GM19463 (cell line): ENCODE measurements around the gene KIF18B.

Source experiments
- ATAC-seq: cut with Tn5 transposase; IDR thresholded peaks from one replicate; pipeline ENCODE4 v1.9.1; 2021; ENCODE audit warnings: mild to moderate bottlenecking, moderate library complexity; ENCODE audit not compliant: unreplicated experiment

KIF18B gene

DNA sequence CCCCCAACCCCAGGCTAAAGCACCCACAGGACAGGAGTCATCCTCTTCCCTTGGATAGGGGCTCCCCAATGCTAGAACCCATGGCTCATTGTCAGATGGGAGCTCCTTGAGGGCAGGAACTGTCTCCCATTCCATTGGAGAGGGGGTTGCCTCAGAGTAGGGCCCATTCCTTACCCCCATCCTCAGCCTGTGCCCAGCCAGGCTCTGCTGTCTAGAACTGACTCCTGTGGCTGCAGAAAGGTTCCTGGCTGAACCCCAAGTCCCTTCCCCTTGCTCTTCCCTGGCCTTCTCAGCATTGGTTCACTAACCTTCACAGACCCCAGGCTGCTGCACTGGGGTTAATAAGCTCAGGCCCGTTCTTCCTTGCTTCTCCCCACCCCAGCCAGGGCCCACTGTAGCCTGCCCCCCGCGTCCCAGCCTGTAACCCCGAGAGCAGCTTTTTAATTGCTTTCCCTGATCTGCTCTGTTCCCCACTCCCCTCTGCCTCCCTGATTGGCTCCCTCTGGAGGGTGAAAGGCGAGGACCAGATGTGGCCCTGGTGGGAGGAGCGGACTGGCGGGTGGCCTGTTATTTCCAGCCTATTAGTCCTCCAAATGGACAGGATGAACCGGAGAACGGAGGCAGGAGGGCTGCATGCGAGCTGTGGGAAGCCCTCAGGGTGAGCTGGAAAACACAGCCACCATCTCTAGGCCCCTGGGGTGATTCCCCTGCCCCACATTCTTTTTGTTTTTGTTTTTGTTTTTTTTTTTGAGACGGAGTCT lies 26.3 kb downstream of the KIF18B start:
- ATAC-seq: no peak

DNA sequence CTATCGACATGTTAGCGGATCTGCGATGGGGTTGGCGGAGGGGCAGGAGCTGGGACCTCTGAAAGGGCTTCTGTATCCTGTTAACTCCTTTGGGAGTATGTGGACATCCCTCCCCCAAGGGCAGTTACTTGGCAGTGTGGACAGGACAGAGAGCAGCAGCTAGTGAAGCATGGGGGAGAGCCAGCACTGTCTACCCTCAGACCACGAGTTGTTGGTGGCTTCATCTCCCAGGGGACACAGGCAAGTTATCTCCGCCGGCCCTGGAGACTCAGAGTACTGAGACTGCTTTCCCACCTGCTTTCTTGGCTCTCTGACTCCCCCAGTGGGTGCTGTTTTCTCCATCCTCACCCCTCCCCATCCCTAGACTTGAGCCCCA lies 27.0 kb downstream of the KIF18B start:
- no peak for ATAC-seq

DNA sequence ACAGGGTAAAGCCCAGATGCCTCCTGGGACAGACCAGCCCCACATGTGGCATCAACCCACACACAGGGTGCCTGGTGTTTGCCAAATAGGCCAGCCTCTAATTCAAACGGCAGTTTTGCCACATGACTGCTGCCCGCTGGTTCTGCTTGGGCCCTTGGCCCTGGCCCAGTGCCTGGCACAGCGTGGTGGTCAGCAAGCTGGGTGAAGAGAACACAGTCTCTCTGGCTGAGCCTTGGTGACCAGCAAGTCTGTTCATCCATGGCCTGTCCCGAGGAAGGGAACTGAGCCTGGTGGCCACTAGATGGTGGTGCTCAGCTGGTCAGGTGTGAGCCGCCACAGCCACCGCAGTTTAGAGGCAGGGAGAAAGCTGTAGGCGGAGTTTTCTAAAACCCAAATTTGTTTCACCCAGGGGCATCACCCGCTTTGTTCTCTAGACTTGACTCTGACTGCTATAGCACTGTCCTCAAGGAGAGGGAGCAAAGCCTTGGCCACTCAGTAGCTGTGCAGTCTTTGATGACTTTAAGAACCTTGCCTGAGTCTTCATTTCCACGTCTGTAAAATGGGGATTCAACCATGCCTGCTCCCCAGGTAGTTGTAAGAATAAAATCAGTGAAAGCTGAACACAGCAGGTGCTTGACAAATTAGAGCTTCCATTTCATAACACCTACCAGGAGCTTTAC lies 27.5 kb downstream of the KIF18B start:
- ATAC-seq: peak; percentile 84

DNA sequence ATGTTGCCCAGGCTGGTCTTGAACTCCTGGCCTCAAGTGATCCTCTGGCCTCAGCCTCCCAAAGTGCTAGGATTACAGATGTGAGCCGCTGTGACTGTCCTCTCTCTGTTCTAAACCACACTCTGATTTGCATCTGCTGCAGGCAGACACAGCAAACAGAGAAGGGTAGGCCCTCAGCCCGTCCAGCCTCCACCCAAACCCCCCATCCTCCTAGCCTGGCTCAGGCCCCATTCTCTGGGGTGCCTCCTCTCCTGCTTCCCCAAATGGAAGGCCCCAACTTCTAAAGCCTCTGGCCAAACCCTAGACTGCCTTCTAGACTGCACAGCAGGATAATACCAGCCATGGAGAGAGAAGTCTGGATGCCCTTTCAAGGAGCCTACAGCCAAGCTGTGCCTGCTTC lies 28.2 kb downstream of the KIF18B start:
- ATAC-seq: no peak

DNA sequence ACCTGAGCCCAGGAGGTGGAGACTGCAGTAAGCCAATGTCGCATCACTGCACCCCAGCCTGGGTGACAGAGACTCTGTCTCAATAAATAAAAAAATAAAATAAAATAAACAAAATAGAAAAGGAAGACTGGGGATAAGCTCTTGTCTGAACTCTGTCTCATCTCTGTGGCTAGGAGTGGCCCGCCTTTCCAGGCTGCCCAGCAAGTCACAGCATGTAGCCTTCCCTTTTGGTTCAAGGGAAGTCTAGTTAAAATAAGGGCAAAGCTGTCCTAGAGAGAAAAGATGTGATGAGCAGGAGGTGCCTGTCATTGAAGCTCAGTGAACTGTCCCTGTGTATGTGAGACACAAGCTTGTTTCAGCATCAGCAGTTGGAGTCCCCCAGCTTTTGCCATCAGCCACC lies 29.6 kb downstream of the KIF18B start:
- ATAC-seq: no peak

DNA sequence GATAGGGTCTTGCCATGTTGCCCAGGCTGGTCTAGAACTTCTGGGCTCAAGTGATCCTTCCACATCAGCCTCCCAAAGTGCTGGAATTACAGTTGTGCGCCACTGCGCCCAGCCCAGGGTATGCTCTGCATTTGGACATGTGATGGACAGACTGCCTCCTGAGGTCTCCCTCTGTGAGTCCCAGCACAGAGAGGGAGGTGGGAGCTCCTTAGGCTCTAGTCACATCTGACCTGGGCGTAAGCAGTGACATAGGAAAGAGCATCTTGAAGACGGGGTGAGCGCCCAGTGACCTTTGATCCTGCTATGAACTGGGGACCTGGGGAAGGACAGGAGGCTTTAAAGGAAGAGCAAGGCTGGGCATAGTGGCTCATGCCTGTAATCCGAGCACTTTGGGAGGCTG lies 30.1 kb downstream of the KIF18B start:
- no peak for ATAC-seq

DNA sequence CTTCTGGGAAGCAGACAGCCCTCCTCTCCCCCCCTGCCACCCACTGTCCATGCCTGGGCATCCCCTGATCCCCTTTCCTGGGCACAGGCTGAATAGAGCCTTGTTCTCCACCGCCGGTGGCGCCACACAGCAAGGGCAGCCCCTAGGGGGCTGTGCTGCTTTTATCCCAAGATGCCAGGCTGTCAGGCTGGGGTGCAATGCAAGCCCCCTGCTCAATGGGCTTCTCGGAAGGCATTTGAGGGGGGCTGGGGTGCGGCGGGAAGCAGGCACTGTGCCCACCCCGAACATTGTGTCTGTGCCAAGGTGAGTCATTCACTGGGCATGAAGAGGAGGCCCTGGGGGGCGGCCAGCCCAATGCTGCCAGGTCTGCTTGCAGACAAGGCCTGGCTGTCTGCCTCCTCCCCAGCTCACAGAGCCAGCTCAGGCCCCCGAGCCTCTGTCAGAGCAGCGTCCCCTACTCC lies 30.8 kb downstream of the KIF18B start:
- ATAC-seq: no peak

DNA sequence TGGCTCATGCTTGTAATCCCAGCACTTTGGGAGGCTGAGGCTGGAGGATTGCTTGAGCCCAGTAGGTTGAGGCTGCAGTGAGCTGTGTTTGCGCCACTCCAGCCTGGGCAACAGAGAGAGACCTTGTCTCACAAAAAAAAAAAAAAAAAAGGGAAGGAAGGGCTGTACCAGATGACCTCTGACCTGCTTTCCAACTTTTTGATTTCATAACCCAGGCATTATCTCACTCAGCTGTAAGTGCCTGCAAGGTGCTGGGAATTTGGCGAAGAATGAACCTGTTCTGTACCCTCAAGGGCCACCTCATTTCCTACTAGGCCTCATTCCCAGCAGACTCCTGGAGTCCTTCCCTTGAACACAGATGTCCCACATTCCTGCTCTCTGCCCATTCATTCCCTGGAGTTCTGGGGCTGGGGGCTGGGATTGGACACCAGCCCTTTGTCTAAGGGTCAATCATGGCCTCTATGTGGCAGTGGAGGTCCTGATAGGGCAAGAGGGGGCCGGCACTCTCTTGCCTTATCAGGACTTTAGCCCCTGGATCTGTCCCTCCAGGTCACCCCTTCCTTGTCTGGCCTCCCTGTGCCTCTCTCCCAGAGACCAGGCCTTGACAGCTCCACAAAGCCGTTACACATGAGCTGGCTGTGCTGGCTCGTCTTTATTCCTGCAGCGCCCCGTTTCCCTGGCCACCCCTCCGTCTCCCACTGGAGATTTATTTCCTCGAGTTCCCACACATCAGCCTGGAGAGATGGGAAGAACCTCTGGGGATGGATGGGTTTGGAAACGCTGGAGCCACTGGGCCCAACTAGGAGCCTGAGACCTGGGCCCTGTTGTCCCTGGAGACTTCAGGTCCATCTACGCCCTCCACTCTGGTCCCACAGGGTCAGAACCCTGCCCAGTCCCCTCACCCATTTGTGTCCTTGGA lies 31.5 kb downstream of the KIF18B start:
- ATAC-seq: no peak

DNA sequence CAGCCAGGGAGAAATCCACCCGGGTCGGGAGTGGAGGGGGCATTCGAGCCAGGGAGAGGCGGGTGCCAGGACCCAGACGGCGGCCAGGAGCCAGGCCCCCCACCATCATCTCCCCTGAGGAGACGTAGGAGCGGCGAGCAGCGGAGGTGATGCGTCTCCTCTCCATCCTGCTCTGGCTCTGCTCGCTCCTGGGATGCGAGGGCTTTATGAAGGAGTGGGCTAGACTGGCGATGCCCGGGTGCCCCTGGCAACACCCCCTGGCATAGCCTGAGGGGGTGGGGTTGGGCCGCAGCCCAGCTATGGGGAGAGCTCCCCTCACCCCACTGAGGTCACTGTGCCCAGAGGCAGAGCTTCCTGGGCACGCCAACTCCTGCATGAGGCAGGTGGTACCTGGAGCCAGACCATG lies 32.2 kb downstream of the KIF18B start, which contains the start of gene GFAP:
Gene GFAP, minus strand, starts transcription at position 180 of the 406 bp plus-strand sequence. Its CDS starts 14 bp downstream, at position 166.
- ATAC-seq: no peak

DNA sequence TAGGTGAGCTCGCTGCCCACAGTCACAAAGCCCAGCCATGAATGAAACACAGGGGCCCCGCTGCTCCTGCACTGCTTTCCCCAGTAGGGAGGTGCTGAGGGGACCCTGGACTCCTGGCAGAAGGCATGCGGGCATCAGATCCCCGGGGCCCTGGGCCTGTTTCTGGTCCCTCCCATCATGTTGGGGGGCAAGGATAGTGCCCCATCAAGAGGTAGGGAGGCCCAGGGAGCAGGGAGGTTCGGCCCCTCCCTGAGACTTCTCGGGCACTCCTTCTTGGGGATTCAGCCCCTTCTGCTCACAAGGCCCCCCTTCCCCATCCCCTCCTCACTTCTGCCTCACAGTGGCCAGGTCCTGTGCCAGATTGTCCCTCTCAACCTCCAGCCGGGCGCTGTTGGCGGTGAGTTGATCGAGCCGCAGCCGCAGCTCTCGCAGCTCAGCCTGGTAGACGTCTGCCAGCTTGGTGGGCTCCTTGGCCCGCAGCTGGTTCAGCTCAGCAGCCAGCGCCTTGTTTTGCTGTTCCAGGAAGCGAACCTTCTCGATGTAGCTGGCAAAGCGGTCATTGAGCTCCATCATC lies 32.8 kb downstream of the KIF18B start:
- ATAC-seq: no peak

DNA sequence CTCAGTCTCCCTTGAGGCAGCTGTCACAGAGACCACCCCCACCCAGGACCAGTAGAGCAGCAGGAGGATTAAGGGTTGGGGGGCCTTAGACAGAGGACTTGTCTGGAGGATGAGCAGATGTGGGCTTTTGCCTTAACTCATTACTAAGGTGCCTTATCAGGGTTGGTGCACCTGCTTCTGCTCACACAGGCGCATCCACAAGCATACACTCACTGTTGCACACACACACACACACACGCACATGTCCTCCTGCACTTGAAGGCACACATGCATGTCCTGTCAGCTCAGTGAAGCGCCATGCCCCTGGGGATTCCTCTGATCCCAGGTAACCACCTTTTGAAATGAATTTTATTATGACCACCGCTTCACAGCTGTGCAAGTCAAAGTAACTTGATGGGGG lies 33.4 kb downstream of the KIF18B start:
- ATAC-seq: no peak

DNA sequence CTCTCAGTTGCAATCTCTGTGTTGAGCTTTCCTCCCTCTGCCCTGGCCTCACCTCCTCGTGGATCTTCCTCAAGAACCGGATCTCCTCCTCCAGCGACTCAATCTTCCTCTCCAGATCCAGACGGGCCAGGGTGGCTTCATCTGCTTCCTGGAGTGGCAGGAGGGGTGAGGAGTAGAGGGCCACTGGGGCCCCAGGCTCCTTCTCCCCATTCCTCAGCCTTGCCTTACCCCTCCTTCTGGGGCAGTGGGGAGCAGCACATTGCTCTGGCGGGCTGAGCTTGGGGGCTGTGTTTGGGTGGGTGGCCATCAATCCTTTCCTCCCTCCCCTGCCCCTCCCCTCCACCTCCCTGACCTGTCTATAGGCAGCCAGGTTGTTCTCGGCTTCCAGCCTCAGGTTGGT lies 33.9 kb downstream of the KIF18B start:
- no peak for ATAC-seq

DNA sequence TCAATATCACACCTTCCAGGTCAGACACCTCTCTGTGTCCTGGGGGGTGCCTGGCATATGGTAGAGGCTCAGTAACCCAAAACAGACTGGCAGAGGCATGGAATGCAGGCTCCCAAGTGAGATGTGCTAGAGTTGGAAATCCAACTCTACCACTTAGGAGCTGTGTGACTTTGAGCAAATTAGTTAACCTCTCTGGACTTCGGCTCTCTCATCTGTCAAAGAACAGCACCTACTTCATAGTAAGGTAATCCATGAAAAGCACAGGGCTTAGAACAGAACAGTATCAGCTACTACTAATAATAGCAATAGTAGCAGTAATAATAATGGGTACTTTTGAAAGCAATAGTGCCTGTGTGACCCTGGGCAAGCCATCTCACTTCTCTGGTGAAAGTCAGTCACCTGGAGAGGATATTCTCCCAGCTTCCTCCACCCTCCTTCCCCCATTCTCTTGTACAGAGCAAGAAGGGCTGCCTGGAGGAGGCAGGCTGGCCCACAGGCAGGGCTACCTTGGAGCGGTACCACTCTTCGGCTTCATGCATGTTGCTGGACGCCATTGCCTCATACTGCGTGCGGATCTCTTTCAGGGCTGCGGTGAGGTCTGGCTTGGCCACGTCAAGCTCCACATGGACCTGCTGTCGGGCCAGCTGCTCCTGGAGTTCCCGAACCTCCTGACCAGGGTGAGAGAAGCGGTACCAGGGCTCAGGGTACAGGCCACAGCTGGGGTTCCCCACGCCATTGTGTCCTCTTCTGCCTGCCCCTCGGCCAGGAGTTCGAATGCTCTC lies 34.6 kb downstream of the KIF18B start:
- ATAC-seq: no peak

DNA sequence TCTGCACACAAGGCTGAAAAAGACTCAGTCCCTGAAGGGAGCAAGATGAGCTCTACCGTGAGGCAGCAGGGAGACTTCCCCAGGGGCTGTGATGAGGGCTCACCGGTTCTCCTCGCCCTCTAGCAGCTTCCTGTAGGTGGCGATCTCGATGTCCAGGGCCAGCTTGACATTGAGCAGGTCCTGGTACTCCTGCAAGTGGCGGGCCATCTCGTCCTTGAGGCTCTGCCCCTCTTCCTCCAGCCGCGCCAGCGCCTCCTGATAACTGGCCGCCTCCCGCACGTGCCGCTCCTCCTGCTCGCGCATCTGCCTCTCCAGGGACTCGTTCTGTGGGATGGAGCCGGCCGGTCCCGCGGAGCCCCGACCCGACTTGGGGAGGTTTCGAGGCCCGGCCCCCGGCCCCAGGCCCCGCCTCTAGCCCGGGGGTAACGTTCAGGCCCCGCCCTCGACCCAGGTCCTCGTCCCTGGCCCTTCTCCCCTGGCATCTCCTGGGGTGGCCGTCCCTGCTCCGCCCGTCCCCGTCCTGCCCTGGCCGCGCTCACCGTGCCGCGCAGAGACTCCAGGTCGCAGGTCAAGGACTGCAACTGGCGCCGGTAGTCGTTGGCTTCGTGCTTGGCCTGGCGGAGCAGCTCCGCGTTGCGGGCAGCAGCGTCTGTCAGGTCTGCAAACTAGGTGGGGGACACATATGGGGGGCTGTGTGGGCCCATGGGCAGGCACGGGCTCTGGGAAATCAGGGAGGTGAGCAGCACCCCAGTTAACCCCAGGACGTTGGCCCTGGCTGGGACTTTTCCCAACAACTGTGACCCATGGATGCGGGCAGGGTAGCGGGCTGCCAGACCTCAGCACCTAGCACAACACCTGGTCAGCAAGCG lies 36.2 kb downstream of the KIF18B start:
- no peak for ATAC-seq

DNA sequence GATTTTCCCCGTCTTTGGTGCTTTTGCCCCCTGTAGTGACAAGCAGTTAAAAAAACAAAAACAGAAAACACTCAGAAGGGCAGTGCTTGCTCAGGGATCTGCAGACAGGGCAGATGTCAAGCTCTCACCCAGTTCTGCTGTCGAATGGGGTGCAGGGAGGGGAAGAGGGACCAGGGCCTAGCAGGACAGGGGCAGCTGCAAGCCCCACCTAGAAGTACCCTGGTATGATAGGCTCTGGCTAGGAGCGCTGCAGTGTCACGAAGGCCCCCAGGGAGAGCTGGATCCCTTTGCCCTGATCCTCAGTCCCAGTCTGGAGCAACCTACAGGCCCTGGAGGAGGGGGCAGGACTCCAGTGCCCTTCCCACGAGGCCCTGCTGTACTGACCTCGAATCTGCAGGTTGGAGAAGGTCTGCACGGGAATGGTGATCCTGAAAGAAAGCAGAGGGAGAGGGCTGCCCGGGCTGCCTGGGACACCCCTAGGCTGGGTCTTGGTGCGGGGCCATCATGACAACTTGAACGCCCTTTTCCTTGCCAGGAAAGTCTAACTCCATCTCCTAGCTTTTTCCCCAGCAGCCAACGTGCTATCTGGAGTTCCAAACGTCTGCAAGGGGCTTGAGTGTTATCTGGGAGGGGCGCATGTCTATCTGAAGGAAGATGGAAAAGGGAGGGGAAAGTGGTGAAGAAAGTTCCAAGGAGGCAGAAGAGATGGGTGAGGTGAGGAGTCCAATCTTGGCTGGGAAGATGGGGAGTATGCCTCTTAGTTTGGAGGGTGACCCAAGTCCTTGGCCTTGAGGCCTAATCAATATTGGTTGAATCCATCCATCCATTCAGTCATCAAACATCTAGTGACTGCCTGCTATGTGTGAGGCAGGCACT lies 37.1 kb downstream of the KIF18B start:
- ATAC-seq: no peak

DNA sequence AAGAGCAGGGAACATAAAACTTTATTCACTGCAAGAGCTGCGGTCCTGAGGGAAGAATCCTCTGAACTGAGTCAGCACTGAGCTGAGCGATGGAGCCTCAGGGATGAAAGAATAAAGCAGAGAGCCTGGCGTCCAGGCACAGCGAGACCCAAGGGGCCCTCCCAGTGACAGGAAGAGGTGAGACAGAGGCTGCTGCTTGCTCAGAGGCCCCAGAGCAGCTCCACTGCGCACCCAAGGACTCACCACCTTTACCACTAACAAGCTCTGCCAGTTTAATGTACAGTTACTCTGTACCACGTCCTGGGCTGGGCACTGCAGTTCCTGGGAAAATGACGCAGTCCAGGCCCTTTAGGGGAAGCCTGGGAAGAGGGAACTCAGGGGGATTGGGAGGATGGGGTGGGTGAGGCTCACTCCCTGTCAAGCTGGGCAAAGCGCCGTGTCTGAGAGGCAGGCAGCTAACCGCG lies 37.9 kb downstream of the KIF18B start:
- no peak for ATAC-seq

DNA sequence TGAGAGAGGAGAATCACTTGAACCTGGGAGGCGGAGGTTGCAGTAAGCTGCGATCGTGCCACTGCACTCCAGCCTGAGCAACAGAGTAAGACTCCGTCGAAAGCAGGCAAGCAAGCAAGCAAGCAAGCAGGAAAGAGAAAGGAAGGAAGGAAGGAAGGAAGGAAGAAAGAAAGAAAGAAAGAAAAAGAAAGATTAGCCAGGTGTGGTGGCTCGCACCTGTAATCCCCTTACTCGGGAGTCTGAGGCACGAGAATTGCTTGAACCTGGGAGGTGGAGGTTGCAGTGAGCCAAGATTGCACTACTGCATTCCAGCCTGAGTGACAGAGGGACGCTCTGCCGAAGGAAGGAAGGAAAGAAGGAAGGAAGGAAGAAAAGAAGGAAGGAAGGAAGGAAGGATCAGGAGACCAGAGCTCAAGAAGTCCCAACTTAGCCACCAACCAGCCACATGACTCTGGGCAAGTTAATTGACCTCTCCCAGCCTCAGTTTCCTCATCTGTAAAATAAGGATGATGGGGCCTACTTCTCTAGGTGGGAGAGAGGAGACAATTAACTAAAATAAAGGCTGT lies 38.7 kb downstream of the KIF18B start:
- no peak for ATAC-seq
